Measurements from ENCODE around the gene ETNK2. TPM values are rescaled to one million over a fixed set of nuclear protein-coding genes. Genes with fewer than 3 reads are reported as not detected.

Gene ETNK2
- total and polyA plus RNA-seq, 2 donors (not counting 1 experiment from before 2014, with no cell fraction given) = 0.49 to 2.8 TPM

DNA sequence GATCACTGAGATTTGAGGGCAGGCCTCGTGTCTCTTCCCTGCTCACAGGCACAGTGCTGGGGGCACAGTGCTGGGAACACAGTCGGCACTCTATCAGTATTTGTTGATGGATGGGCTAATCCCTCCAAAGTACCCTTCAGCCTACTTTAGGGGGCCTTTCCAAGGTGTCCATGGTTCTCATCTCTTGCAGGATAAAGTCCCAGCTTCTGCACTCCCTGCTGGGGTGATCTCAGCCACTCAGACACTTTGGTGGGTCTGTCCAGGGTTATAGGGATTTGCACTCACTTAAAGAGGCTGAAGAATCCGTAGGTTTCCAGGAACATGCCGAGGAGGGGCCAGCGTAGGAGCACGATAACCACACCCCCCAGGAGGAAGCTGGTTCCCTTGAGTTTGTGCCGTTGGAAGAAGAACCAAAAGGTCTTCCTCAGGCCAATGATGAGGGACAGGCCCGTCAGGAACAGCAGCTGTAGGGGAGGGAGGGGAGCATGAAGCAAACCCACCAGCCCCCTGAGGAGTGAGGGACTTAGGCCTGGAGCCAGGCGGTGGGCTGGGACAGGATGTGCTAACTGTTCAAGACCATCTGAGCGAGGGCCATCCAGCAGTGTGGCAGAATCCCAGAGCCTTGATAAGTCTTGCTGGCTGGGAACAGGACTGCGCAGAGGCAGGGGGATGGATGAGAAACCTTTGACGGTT lies 49.6 kb upstream of the ETNK2 start:
- DNase-seq (no peak), ATAC-seq (ENCODE audit: low read depth) (no peak)
- Histone ChIP-seq H2AFZ (ENCODE audit: insufficient read depth, low read depth, low read length, poor library complexity, severe bottlenecking) (no peak overlapping the region), H4K20me1 (ENCODE audit: control insufficient read depth, insufficient read depth, low read length, poor library complexity, severe bottlenecking) (no peaks in the 10 kb centered on the region), H3K4me2 (replicated peaks; ENCODE audit: low read depth, low read length, poor library complexity, severe bottlenecking) (no peak overlapping the region), H3K27me3 (replicated peaks in 1 of 4; ENCODE audit: control extremely low read depth in 1 of 4, control insufficient read depth in 3 of 4, insufficient read depth in 4 of 4, low read length in 3 of 4) (peaks cover 0 to 17% (median 9%) of the 10 kb centered on the region in 4 experiments), H3K4me3 (ENCODE audit: control extremely low read depth in 1 of 5, extremely low read depth in 1 of 5, insufficient read depth in 1 of 5, low read depth in 2 of 5, low read length in 4 of 5) (no peak overlapping the region), H3K9ac (ENCODE audit: low read length) (no peak overlapping the region), H3K9me3 (ENCODE audit: control extremely low read depth in 1 of 3, control insufficient read depth in 2 of 3, insufficient read depth in 1 of 3, low read length in 2 of 3) (peaks cover 0 to 3% (median 0%) of the 10 kb centered on the region in 3 donors), H3K4me1 (ENCODE audit: control insufficient read depth in 2 of 2, insufficient read depth in 2 of 2, low read length in 2 of 2) (no peaks in the 10 kb centered on the region), H3K36me3 (replicated peaks in 1 of 2; ENCODE audit: control extremely low read depth in 1 of 2, control insufficient read depth in 1 of 2, extremely low read depth in 1 of 2, insufficient read depth in 2 of 2, low read length in 1 of 2) (no peaks in the 10 kb centered on the region), H3K27ac (ENCODE audit: low read length in 2 of 2) (no peak overlapping the region), H3K79me2 (ENCODE audit: control insufficient read depth, insufficient read depth, low read length) (no peaks in the 10 kb centered on the region)
- no peak overlapping the region for H3K27ac Mint-ChIP-seq
- no peak for TF ChIP-seq EZH2 (IDR thresholded peaks at IDR 0.05; ENCODE audit: borderline replicate concordance, insufficient read depth, low read depth, low read length, poor library complexity, severe bottlenecking)
- TF ChIP-seq CTCF (IDR thresholded peaks at IDR 0.05) = no peak
- peaks cover 32% of the 10 kb centered on the region for H3K27me3 Mint-ChIP-seq
- ChIA-PET CTCF (no interaction called here), POLR2A (no interaction called here)
- no peak overlapping the region for H3K4me3 Mint-ChIP-seq
- no peaks in the 10 kb centered on the region for H3K4me1 Mint-ChIP-seq
- intact Hi-C loops (cut with micrococcal nuclease) = no loop called here
- H3K9me3 Mint-ChIP-seq (ENCODE audit: insufficient read depth) = no peaks in the 10 kb centered on the region
- WGBS (ENCODE audit: insufficient coverage) = 90% methylated on average over 9 of the region's 12 CpGs

GRCh38 chr1:204199579-204199978 lies 47.7 kb upstream of the ETNK2 start:
- Histone ChIP-seq H3K27me3 (replicated peaks in 1 of 4; ENCODE audit: control extremely low read depth in 1 of 4, control insufficient read depth in 3 of 4, insufficient read depth in 4 of 4, low read length in 3 of 4) (peaks cover 0 to 10% (median 0%) of the 10 kb centered on the region in 4 experiments), H4K20me1 (ENCODE audit: control insufficient read depth, insufficient read depth, low read length, poor library complexity, severe bottlenecking) (no peaks in the 10 kb centered on the region), H3K79me2 (ENCODE audit: control insufficient read depth, insufficient read depth, low read length) (no peaks in the 10 kb centered on the region), H3K27ac (ENCODE audit: low read length in 2 of 2) (no peak overlapping the region), H3K9me3 (ENCODE audit: control extremely low read depth in 1 of 3, control insufficient read depth in 2 of 3, insufficient read depth in 1 of 3, low read length in 2 of 3) (peaks cover 0 to 3% (median 0%) of the 10 kb centered on the region in 3 donors), H3K9ac (ENCODE audit: low read length) (no peak overlapping the region), H2AFZ (ENCODE audit: insufficient read depth, low read depth, low read length, poor library complexity, severe bottlenecking) (no peak overlapping the region), H3K4me3 (ENCODE audit: control extremely low read depth in 1 of 5, extremely low read depth in 1 of 5, insufficient read depth in 1 of 5, low read depth in 2 of 5, low read length in 4 of 5) (no peak overlapping the region), H3K4me1 (ENCODE audit: control insufficient read depth in 2 of 2, insufficient read depth in 2 of 2, low read length in 2 of 2) (no peaks in the 10 kb centered on the region), H3K36me3 (replicated peaks in 1 of 2; ENCODE audit: control extremely low read depth in 1 of 2, control insufficient read depth in 1 of 2, extremely low read depth in 1 of 2, insufficient read depth in 2 of 2, low read length in 1 of 2) (no peaks in the 10 kb centered on the region), H3K4me2 (replicated peaks; ENCODE audit: low read depth, low read length, poor library complexity, severe bottlenecking) (no peak overlapping the region)
- CTCF ChIA-PET = no interaction called here
- Mint-ChIP-seq H3K4me1 (no peaks in the 10 kb centered on the region), H3K9me3 (ENCODE audit: insufficient read depth) (no peaks in the 10 kb centered on the region), H3K4me3 (no peak overlapping the region), H3K27me3 (peaks cover 23% of the 10 kb centered on the region), H3K27ac (no peak overlapping the region)
- 92% methylated on average over 4 of the region's 9 CpGs for WGBS (ENCODE audit: insufficient coverage)
- no peak for TF ChIP-seq CTCF (IDR thresholded peaks at IDR 0.05)
- TF ChIP-seq EZH2 (IDR thresholded peaks at IDR 0.05; ENCODE audit: borderline replicate concordance, insufficient read depth, low read depth, low read length, poor library complexity, severe bottlenecking) = no peak
- no peak for DNase-seq
- ATAC-seq (ENCODE audit: low read depth) = no peak
- intact Hi-C loops (cut with micrococcal nuclease) = no loop called here
- POLR2A ChIA-PET = no interaction called here
